ENCODE data around the gene TNFAIP8L3. TPM values are rescaled to one million over a fixed set of nuclear protein-coding genes. Genes with fewer than 3 reads are reported as not detected.

TNFAIP8L3 gene
- total RNA-seq, 4 donors from 2014 or later, result 0.75 to 4.9 (median 4.2) TPM

- Histone ChIP-seq H3K27ac (no peak overlapping the region), H3K36me3 (no peaks in the 10 kb centered on the region), H3K4me1 (peaks cover 0 to 12% of the 10 kb centered on the region in 2 donors), H3K27me3 (peaks cover 14 to 32% (median 29%) of the 10 kb centered on the region in 3 donors), H3K9me3 (no peaks in the 10 kb centered on the region), H3K4me3 (peak overlapping the region in 1 of 4 donors; percentile 62)
- no peak for TF ChIP-seq CTCF (IDR thresholded peaks at IDR 0.05 in 4 of 5, conservative IDR thresholded peaks at IDR 0.05 in 1 of 5)
- no peak for TF ChIP-seq POLR2A (IDR thresholded peaks at IDR 0.05)
- no peak for ATAC-seq
- intact Hi-C loops (cut with DNase I; ENCODE audit: low total_unique reads) (no loop called here), in situ Hi-C loops (cut with MboI; ENCODE audit: low sequenced_read_pairs in 4 of 4) (no loop called here)
- no peak for DNase-seq
These were observed 1.1 kb upstream of the TNFAIP8L3 start for GRCh38 chr15:51095681-51096331.

GRCh38 chr15:51093839-51094605 lies 684 bp downstream of the TNFAIP8L3 start:
- ATAC-seq (peak; percentile 31 to 40), DNase-seq (no peak)
- H3K27ac ChIP-seq, result peak overlapping the region in 2 of 4 donors; percentile 9 to 13
- in situ Hi-C loops (cut with MboI; ENCODE audit: low sequenced_read_pairs in 4 of 4) (no loop called here), intact Hi-C loops (cut with DNase I; ENCODE audit: low total_unique reads) (no loop called here)
- TF ChIP-seq CTCF (IDR thresholded peaks at IDR 0.05 in 4 of 5, conservative IDR thresholded peaks at IDR 0.05 in 1 of 5) (no peak), POLR2A (IDR thresholded peaks at IDR 0.05) (no peak)
- H3K4me3 ChIP-seq, result peak overlapping the region; percentile 56 to 72 (median 58)
- no peaks in the 10 kb centered on the region for H3K9me3 ChIP-seq
- no peaks in the 10 kb centered on the region for H3K36me3 ChIP-seq
- peaks cover 0 to 12% of the 10 kb centered on the region in 2 donors for H3K4me1 ChIP-seq
- peaks cover 14 to 37% (median 29%) of the 10 kb centered on the region in 3 donors for H3K27me3 ChIP-seq

GRCh38 chr15:51093488-51093838 lies 1.2 kb downstream of the TNFAIP8L3 start:
- DNase-seq (no peak), ATAC-seq (no peak)
- no peak for TF ChIP-seq CTCF (IDR thresholded peaks at IDR 0.05 in 4 of 5, conservative IDR thresholded peaks at IDR 0.05 in 1 of 5)
- no peak for TF ChIP-seq POLR2A (IDR thresholded peaks at IDR 0.05)
- in situ Hi-C loops (cut with MboI; ENCODE audit: low sequenced_read_pairs in 4 of 4) (no loop called here), intact Hi-C loops (cut with DNase I; ENCODE audit: low total_unique reads) (no loop called here)
- H3K9me3 ChIP-seq, result no peaks in the 10 kb centered on the region
- peak overlapping the region in 2 of 4 donors; percentile 56 to 58 for H3K4me3 ChIP-seq
- peak overlapping the region in 1 of 4 donors; percentile 9 for H3K27ac ChIP-seq
- H3K27me3 ChIP-seq, result peaks cover 14 to 37% (median 29%) of the 10 kb centered on the region in 3 donors
- H3K4me1 ChIP-seq, result peaks cover 0 to 12% of the 10 kb centered on the region in 2 donors
- H3K36me3 ChIP-seq, result no peaks in the 10 kb centered on the region

GRCh38 chr15:51092480-51093040 lies 2.1 kb downstream of the TNFAIP8L3 start:
- in situ Hi-C loops (cut with MboI; ENCODE audit: low sequenced_read_pairs in 4 of 4), result no loop called here
- TF ChIP-seq POLR2A (IDR thresholded peaks at IDR 0.05) (no peak), CTCF (IDR thresholded peaks at IDR 0.05 in 4 of 5, conservative IDR thresholded peaks at IDR 0.05 in 1 of 5) (no peak)
- peaks cover 14 to 37% (median 29%) of the 10 kb centered on the region in 3 donors for H3K27me3 ChIP-seq
- no peak overlapping the region for H3K4me3 ChIP-seq
- intact Hi-C loops (cut with DNase I; ENCODE audit: low total_unique reads), result no loop called here
- H3K36me3 ChIP-seq, result no peaks in the 10 kb centered on the region
- H3K4me1 ChIP-seq, result peaks cover 0 to 12% of the 10 kb centered on the region in 2 donors
- ATAC-seq (no peak), DNase-seq (no peak)
- H3K9me3 ChIP-seq, result no peaks in the 10 kb centered on the region
- H3K27ac ChIP-seq, result no peak overlapping the region
